Measurements from ENCODE around the gene YY2.

The YY2 gene

DNA sequence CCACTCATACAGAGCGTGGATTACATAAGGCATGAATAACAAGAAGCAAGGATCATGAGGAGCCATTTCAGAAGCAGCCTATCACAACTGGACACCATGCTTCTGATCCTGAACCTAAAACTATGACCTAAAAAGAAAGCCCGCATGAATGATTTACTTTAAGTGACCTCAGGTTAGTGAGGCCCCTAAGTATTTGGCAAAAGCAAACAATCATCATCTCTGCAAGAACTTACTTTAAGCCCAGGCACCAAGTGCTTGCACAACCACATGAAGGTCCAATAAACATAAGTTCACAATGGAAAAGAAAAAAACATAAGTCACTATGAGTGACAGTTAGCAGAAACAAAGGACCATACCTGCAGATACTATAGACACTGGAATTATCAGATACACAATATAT, 24.3 kb upstream of the YY2 start:
- TF ChIP-seq, protein P1, sequence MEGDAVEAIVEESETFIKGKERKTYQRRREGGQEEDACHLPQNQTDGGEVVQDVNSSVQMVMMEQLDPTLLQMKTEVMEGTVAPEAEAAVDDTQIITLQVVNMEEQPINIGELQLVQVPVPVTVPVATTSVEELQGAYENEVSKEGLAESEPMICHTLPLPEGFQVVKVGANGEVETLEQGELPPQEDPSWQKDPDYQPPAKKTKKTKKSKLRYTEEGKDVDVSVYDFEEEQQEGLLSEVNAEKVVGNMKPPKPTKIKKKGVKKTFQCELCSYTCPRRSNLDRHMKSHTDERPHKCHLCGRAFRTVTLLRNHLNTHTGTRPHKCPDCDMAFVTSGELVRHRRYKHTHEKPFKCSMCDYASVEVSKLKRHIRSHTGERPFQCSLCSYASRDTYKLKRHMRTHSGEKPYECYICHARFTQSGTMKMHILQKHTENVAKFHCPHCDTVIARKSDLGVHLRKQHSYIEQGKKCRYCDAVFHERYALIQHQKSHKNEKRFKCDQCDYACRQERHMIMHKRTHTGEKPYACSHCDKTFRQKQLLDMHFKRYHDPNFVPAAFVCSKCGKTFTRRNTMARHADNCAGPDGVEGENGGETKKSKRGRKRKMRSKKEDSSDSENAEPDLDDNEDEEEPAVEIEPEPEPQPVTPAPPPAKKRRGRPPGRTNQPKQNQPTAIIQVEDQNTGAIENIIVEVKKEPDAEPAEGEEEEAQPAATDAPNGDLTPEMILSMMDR (IDR thresholded peaks at IDR 0.05) = no peak
- TF ChIP-seq ZFX (IDR thresholded peaks at IDR 0.05; ENCODE audit: borderline replicate concordance) = no peak
- no peak overlapping the region for H3K27ac ChIP-seq

DNA sequence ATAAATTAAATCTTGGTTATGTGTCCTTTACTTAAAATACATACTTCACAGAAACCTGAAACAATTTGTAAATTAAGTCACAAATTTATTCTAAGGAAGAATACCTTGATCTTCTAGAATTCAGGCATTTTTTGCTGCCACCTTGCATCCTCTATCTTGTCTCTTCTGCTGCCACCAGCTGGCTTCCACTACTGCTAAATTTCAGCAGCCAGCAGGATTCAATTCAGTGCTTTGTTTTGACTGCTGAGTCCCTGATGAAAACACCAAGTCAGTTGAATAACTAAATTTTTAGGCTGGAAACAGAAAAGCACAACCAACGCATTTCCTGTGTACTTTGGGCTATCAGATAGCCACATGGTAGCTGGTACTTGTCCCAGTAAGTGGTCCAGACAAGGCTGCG, 18.7 kb upstream of the YY2 start:
- no peak overlapping the region for H3K27ac ChIP-seq
- no peak for TF ChIP-seq ZFX (IDR thresholded peaks at IDR 0.05; ENCODE audit: borderline replicate concordance)
- TF ChIP-seq, protein P1 (IDR thresholded peaks at IDR 0.05) = no peak

DNA sequence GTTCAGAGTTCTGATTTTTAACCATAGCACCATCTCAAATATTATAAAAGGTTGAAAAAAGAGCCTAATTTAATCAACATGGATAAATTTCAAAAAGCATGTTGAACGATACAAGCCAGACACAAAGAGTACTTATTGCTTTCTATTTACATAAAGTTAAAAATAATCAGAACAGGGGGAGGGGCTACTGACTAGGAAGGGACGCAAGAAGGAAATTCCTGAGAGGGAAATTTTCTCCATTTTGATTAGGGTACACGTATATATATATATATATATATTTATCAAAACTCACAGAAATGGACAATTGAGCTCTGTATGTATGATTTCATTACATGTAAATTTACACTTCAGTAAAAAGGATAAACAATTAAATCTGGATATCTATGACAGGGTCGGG, 16.9 kb upstream of the YY2 start:
- no peak for TF ChIP-seq ZFX (IDR thresholded peaks at IDR 0.05; ENCODE audit: borderline replicate concordance)
- TF ChIP-seq, protein P1 (IDR thresholded peaks at IDR 0.05) = no peak
- peak overlapping the region; percentile 60 for H3K27ac ChIP-seq

DNA sequence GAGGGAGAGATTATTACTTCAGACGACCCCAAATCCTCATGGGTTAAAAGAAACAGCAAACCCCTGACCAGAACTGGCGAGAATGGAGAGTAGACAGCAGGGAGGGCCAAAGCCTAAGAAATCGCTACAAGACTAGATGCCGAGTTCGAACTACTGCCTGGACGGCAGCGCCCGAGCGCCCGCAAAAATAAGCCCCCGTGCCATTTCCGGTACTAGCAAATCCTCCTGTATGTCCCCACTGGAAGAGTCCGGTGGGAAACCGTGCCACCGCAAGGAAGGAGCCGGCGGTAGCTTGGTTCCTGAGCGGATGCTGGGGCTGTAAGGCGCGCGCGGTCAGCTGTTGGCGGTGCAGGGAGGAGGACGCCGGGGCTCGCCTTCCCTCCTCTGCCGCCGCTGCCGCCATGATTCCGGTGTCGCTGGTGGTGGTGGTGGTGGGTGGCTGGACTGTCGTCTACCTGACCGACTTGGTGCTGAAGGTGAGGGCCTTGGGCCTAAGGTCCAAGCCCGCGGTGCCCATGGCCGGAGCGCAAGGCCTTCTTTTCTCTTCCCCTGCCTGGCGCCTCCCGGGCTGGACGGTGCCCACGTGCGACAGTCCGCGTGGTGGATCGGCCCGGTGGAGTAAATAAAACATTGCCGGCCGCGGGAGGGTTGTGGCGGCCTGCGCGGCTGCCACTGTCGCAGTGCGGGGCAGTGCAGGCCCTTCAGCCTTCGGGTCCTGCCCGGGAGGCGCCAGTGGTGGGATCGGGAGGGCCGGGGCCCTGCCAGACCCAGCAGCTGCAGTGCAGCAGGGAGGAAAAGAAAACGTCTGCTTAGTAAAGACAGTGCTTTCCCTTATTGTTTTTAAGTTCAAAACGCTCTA, 16.2 kb upstream of the YY2 start, which contains the start of gene MBTPS2:
Gene MBTPS2 (plus strand): TSS at position 284 of the 859 bp plus-strand sequence. CDS start 118 bp downstream, at position 402.
- TF ChIP-seq, protein P1 (IDR thresholded peaks at IDR 0.05) = no peak
- TF ChIP-seq ZFX (IDR thresholded peaks at IDR 0.05; ENCODE audit: borderline replicate concordance) = no peak
- peak within 1 kb of the TSS; percentile 60 for H3K27ac ChIP-seq

DNA sequence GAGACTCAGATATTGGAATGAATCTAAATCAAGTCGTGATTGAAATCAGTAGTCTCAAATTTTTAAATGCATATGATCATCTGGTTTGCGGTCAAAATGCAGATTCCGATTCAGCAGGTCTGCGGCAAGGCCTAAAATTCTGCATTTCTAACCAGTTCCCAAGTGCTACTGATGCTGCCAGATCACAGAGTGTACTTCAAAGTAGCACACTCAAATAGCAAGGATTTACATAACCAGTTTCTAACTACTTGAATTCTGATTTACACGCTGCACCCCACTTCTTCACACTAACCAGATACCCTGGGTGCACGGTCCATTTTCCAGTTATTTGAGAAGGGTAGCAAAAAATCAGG, 15.6 kb upstream of the YY2 start:
- peak overlapping the region; percentile 60 for H3K27ac ChIP-seq
- TF ChIP-seq ZFX (IDR thresholded peaks at IDR 0.05; ENCODE audit: borderline replicate concordance) = no peak
- TF ChIP-seq, protein P1 (IDR thresholded peaks at IDR 0.05) = no peak

DNA sequence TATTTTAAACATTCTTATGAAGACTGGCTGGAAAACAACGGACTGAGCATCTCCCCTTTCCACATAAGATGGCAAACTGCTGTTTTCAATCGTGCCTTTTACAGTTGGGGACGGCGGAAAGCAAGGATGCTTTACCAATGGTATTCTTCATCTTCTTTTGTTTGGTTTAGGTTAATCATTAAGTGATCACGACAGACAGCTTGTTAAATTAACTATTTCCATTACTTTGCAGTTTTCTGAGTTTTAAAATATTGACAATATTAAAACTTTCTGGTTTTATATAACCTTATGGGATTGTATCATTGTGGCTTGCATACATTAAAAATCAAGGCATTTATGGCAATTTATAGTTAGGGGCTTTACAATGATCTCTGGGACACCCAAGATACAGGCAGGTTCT, 12.6 kb upstream of the YY2 start:
- peak overlapping the region; percentile 68 for H3K27ac ChIP-seq
- no peak for TF ChIP-seq ZFX (IDR thresholded peaks at IDR 0.05; ENCODE audit: borderline replicate concordance)
- TF ChIP-seq, protein P1 (IDR thresholded peaks at IDR 0.05) = no peak

DNA sequence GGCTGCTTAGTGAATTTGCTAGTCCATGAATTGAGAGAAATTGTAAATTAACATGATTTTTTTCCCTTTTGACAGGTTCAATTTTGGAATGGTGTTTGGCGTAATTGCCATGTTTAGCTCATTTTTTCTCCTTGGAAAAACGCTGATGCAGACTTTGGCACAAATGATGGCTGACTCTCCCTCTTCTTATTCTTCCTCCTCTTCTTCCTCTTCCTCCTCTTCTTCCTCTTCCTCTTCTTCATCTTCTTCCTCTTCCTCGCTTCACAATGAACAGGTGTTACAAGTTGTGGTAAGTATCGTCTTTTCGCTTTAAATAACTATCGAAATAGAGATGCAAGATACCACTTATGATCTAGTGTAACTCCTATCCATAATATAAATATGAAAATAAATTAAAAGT, 10.7 kb upstream of the YY2 start:
- H3K27ac ChIP-seq = no peak overlapping the region
- TF ChIP-seq, protein P1 (IDR thresholded peaks at IDR 0.05) = no peak
- TF ChIP-seq ZFX (IDR thresholded peaks at IDR 0.05; ENCODE audit: borderline replicate concordance) = no peak

All from 22Rv1 (cell line).